Retinal pigment epithelial cell (primary cell): ENCODE data around the gene FBXO27.
A peak's percentile ranks its signal among the peaks of the same experiment; 100 is the strongest.
"Not testable (repeated sequence)": the region's sequence is repeated elsewhere in the genome, so short reads cannot be mapped to it uniquely, and the experiment has no call there.

Experiments
- DNase-seq: peaks from one replicate; pipeline ENCODE4 v3.0.0-alpha.2; 2010; ENCODE audit warnings: low read depth
- H3K4me3 ChIP-seq: 2 replicates; pipeline ENCODE4 v1.5.1; 2011; ENCODE audit warnings: mild to moderate bottlenecking, low read length, control low read depth, moderate library complexity
- TF ChIP-seq, protein P1 (sequence below): conservative IDR thresholded peaks from 2 replicates; pipeline ENCODE4 v1.5.1; 2011; ENCODE audit warnings: low read depth, low read length, control low read depth, inconsistent platforms

FBXO27 gene

DNA sequence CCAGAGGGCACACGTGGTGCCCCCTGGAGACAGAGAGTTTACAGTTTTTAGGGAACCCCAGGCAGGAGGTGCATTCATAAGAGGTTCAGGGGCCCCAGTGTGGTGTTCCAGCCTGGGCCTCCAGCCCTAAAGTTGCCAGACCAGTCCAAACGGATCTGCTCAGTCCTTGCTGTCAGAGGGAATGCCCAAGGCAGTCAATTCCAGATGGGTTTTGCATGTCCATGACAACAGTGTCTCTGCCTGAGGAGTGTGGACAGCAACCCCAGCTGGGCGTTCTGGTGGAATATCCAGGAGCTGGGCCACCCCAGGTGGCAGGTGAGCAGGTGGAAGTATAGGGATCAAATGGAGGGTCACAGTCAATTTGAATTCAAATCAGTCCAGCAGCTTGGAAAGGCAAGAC lies 25.3 kb downstream of the FBXO27 start:
- no peak for DNase-seq
- TF ChIP-seq, protein P1, sequence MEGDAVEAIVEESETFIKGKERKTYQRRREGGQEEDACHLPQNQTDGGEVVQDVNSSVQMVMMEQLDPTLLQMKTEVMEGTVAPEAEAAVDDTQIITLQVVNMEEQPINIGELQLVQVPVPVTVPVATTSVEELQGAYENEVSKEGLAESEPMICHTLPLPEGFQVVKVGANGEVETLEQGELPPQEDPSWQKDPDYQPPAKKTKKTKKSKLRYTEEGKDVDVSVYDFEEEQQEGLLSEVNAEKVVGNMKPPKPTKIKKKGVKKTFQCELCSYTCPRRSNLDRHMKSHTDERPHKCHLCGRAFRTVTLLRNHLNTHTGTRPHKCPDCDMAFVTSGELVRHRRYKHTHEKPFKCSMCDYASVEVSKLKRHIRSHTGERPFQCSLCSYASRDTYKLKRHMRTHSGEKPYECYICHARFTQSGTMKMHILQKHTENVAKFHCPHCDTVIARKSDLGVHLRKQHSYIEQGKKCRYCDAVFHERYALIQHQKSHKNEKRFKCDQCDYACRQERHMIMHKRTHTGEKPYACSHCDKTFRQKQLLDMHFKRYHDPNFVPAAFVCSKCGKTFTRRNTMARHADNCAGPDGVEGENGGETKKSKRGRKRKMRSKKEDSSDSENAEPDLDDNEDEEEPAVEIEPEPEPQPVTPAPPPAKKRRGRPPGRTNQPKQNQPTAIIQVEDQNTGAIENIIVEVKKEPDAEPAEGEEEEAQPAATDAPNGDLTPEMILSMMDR = no peak
- H3K4me3 ChIP-seq = no peak overlapping the region

DNA sequence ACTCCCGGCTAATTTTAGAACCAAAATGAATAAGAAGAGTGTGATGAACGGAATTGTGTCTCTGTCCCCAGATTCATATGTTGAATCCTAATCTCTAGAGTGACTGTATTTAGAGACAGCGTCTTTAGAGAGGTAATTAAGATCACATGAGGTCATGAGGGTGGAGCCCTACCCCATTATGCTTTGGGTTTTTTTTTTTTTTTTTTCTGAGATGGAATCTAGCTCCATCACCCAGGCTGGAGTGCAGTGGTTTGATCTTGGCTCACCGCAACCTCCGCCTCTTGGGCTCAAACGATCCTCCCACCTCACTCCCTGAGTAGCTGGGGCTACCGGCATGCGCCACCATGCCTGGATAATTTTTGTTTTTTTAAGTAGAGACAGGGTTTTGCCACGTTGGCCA lies 27.9 kb downstream of the FBXO27 start:
- no peak for DNase-seq
- TF ChIP-seq, protein P1 = no peak
- no peak overlapping the region for H3K4me3 ChIP-seq

DNA sequence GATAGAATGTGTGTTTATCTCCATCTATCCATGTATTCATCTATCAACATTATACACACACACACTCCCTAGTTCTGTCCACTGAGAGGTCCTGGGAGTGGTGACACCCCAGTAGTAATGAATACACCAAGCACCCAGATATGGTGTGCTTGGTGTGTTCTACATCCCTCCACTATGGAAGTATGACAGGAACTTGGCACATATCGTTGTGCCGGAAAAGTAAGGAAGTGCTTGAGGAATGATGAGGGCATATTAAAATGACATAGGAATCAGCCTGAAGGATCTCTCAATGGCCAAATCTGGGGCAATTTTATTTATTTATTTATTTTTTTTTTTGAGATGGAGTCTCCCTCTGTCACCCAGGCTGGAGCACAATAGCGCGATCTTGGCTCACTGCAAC lies 28.6 kb downstream of the FBXO27 start:
- no peak overlapping the region for H3K4me3 ChIP-seq
- TF ChIP-seq, protein P1 = no peak
- DNase-seq = no peak

DNA sequence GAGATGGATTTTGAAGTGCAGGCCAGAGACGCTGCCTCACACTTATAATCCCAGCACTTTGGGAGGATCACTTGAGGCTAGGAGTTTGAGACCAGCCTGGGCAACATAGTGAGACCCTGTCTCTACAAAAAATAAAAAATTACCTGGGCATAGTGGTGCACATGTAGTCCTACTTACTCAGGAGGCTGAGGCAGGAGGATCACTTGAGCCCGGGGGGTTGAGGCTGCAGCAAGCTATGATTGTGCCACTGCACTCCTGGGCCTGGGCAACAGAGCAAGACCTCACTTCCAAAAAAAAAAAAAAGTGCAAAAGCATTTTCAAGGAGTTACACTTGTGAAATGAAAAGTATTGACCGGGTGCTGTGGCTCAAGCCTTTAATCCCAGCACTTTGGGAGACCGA lies 29.2 kb downstream of the FBXO27 start:
- no peak overlapping the region for H3K4me3 ChIP-seq
- DNase-seq = no peak
- TF ChIP-seq, protein P1 = no peak

DNA sequence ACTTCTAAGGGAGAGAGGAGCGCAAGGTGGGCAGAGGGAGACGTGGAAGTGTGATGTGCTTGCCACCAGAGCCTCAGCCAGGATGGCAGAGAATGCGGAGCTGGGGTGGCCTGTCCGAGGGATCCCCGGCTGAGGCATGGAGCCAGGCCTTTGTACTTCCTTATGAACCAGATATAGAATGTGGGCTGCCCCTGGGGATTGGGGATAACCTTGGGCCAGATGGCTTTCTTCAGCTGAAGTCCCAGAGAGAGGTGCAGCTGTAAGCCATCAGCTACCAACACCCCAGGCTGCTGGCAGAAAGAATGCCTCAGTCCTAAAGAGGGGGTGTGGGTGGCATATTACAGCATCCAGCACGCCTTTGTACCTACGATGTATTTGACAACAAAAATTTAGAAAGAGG lies 31.3 kb downstream of the FBXO27 start:
- TF ChIP-seq, protein P1 = no peak
- DNase-seq = no peak
- no peak overlapping the region for H3K4me3 ChIP-seq

DNA sequence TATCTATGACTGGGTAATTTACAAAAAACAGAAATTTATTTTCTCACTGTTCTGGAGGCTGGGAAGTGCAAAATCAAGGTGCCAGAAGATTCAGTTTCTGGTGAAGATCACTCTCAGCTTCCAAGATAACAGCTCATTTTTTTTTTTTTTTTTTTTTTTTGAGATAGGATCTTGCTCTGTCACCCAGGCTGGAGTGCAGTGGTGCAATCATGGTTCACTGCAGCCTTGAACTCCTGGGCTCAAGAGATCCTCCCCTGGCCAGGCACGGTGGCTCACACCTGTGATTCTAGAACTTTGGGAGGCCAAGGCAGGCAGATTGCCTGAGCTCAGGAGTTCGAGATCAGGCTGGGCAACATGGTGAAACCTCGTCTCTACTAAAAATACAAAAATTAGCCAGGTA lies 34.8 kb downstream of the FBXO27 start:
- not testable (repeated sequence) for H3K4me3 ChIP-seq, DNase-seq

DNA sequence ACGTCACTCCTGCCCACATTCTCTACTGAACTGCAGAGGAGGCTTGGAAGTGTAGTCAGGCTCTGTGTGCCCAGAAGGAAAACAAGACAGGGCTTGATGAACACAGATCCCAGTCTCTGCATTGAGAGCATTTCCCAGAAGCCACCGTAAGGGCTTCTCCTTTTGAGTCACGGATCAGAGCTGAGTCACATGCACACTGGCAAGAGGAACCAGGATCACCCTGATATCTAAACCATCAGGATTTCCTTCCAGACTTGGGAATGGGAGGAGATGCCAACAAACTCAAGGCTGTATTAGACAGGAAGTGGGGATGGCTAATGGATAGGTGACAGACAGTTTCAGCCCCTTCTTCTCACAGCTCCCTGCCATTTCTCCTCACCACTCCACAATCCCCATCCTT lies 39.1 kb downstream of the FBXO27 start:
- peak; percentile 53 for DNase-seq
- no peak overlapping the region for H3K4me3 ChIP-seq
- TF ChIP-seq, protein P1 = no peak
